COR-L47 (cell line): ENCODE measurements around the gene ZNF831.

ENCODE experiments used
- DNase-seq: peaks from one replicate; lab custom pipeline; 2025; lab: John Stamatoyannopoulos, UW

Gene ZNF831

GRCh38 chr20:59181936-59182335 is 18.3 kb downstream of the ZNF831 start:
- no peak for DNase-seq

GRCh38 chr20:59182401-59183044 is 18.9 kb downstream of the ZNF831 start:
- no peak for DNase-seq

DNA sequence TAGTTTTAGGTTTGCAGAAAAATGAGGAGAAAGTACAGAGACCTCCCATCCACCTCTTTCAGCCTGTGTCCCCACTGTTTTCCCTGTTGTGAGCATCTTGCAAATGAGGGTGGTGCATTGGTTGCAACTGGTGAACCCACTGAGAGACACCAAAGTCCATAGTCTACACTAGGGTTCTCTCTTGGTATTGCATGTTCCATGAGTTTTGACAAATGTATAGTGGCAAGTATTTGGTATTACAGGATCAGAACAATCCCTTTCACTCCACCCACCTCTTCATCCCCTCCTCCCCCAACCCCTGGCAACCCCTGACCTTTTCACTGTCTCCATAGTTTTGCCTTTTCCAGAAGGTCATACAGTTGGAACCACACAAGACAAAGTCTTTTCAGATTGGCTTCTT is 20.1 kb downstream of the ZNF831 start:
- DNase-seq, result no peak

DNA sequence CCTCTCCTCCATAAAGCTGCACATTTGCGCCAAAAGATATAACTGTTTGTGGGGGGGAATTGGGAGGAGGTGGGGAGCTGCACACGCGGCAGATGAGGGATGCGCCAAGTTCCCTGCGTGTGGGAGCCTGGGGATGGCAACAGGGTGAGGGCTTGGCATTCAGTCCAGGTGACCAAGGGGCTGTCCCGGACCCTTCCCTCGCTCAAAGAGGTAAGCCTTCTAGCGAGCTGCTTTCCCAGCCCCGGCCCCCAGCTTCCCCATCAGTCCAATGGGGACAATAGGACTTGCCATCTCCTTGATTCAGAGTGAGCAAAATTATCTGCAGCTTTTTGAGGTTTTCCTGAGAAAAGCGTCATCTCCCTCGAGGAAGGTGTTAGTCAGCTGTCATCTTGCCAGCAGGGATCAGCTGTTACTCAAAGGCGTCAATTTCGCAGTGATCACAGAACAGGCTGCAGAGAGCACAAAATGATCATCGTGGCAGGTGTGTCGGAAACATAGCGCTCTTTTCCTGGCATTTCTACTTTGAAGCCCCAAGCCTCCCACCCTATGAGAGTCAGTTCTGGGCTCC is 21.3 kb downstream of the ZNF831 start:
- DNase-seq, result no peak

DNA sequence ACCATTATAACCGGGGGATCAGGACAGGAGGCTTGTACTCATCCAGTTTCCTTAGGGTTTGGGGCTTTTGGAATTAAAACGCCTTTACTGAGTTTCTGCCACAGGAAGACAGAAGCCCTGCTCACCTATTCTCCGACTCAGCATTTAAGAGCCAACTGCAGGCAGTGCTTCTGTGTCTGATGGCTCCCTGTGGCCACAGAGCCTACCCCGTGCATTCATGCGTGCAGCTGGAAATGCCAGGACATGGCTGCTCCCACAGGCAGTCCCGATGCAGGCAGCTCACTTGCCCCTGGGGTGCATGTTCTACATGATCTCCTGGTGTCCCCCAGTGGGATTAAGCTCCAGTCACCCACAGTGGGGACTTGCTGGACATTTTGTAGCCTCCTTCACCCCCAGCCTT is 22.2 kb downstream of the ZNF831 start:
- DNase-seq, result no peak

GRCh38 chr20:59190466-59190865 is 26.8 kb downstream of the ZNF831 start:
- DNase-seq, result no peak

- DNase-seq, result no peak
Measured at GRCh38 chr20:59191036-59191755, 27.6 kb downstream of the ZNF831 start.

DNA sequence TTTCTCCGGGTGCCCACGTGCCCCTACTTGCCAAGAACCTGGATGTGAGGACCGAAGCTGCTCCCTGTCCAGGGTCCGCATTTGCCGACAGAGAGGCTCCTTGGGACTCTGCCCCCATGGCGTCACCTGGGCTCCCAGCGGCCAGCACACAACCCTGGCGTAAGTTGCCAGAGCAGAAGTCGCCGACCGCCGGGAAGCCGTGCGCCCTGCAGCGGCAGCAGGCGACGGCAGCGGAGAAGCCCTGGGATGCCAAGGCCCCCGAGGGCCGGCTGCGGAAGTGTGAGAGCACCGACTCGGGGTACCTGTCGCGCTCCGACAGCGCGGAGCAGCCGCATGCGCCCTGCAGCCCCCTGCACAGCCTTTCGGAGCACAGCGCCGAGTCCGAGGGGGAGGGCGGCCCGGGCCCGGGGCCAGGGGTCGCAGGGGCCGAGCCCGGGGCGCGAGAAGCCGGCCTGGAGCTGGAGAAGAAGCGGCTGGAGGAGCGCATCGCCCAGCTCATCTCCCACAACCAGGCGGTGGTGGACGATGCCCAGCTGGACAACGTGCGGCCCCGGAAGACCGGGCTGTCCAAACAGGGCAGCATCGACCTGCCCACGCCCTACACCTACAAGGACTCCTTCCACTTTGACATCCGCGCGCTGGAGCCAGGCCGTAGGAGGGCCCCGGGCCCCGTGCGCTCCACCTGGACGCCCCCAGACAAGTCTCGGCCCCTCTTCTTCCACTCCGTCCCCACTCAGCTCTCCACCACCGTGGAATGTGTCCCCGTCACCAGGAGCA is 28.3 kb downstream of the ZNF831 start:
- no peak for DNase-seq

DNA sequence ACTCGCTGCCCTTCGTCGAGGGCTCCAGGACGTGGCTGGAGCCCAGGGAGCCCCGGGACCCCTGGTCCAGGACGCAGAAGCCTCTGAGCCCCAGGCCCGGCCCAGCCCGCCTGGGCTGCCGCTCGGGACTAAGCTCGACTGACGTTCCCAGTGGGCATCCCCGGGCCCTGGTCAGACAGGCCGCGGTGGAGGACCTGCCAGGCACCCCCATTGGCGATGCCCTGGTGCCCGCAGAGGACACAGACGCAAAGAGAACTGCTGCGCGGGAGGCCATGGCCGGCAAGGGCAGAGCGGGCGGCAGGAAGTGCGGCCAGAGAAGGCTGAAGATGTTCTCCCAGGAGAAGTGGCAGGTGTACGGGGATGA is 28.9 kb downstream of the ZNF831 start:
- no peak for DNase-seq

GRCh38 chr20:59193325-59193724 is 29.7 kb downstream of the ZNF831 start:
- no peak for DNase-seq

DNA sequence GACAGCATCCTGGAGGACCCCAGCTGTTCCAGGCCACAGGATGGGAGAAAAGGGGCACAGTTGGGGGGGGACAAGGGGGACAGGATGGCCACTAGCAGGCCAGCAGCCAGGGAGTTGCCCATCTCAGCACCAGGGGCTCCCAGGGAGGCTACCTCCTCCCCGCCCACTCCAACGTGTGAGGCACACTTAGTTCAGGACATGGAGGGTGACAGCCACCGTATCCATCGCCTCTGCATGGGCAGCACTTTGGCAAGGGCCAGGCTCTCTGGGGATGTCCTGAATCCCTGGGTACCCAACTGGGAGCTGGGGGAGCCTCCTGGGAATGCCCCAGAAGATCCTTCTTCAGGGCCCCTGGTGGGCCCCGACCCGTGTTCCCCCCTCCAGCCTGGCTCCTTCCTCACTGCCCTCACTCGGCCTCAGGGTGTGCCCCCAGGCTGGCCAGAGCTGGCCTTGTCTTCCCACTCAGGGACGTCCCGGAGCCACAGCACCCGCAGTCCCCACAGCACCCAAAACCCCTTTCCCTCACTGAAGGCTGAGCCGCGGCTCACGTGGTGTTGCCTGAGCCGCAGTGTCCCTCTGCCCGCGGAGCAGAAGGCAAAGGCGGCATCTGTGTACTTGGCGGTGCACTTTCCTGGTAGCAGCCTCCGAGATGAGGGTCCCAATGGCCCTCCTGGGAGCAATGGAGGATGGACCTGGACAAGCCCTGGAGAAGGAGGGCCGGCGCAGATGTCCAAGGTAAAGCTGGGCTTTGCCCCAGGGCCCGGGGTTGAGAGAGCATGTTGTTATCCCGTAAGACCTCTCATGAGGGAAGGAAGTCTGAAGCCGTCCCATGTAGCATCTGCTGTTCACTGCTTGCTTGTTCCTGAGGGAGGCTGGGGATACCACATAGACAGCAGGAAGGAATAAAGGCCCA is 30.7 kb downstream of the ZNF831 start:
- no peak for DNase-seq

DNA sequence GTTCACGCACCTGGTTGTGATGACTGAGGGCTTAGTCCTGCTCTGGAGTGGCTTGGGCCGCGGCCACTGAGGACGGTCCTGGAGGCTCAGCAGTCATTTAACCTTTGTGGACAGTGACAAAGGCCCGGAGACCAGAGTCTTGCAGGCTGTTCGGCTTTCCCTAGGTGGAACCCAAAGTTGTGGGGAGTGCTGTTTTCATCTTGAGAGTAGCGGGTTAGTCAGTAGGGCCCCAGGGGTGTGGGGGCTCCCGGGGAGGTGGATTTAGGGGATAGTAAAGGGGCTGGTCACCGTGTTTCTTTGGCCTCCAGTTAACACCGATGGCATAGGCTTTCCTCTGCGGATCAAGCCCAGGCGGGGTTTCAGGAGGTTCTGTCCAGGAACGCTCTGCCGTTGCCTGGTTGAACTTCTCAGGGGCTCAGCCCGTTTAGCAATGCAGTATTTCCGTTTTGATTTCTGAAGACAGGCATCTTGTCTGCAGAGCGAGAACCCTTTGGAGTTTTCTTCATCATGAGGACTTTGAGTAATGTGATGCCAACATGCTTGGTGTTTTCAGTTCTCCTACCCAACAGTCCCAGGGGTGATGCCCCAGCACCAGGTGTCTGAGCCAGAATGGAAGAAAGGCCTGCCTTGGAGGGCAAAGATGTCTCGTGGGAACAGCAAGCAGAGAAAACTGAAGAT is 31.8 kb downstream of the ZNF831 start:
- DNase-seq, result no peak

GRCh38 chr20:59204165-59204894 is 40.7 kb downstream of the ZNF831 start:
- DNase-seq, result no peak

GRCh38 chr20:59205044-59205443 is 41.4 kb downstream of the ZNF831 start:
- DNase-seq, result no peak

- DNase-seq, result no peak
Measured at GRCh38 chr20:59207235-59207634, 43.6 kb downstream of the ZNF831 start.

DNA sequence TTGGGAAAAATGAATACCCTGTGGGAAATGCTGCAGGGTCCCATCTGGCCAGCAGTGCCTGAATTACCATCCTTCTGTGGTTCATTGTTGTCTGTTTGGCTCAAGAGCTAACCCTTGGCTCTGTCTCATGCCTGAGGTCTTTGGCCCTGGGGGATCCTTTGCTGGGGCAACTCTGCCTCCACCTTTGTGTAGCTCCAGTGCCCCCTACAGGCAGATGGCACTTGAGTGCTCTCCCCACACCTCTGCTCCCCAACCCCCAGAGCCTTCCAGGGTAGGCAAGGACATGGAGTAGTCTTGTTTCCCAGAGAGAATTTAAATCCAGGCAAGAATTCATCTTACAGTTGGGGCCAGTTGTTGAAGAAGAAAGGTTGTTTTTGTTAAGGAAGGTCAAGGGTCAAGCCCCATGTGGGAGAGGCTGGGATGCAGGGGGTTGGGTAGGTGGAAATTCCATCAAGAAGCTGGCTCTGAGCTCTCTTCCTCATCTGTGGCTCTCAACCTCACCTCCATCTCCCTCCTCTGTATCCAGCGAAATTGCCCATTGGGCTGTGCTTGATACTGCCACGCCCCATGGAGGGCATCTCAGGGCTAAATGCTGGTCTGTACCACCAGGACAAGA is 44.2 kb downstream of the ZNF831 start:
- peak; percentile 26 for DNase-seq

DNA sequence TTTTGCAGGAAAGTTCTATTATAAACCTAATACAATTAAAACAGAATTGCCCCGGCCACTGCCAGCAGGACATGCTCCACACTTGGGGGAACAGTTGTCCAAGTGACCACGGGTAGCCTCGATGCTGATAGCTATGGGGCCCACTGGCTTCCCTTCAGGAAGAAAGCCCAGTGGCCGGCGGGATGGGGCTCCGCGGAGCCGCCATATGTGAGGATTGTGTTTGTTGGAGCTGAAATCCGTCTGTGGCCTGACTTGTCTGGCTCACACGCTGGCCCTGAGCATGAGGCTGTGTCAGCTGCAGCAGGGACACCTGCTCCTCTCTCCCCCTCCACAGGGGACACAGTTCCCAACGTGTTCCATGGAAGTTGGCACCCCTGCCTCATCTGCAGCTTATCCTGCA is 46.6 kb downstream of the ZNF831 start:
- no peak for DNase-seq

GRCh38 chr20:59211208-59211765 is 47.7 kb downstream of the ZNF831 start:
- DNase-seq, result no peak

DNA sequence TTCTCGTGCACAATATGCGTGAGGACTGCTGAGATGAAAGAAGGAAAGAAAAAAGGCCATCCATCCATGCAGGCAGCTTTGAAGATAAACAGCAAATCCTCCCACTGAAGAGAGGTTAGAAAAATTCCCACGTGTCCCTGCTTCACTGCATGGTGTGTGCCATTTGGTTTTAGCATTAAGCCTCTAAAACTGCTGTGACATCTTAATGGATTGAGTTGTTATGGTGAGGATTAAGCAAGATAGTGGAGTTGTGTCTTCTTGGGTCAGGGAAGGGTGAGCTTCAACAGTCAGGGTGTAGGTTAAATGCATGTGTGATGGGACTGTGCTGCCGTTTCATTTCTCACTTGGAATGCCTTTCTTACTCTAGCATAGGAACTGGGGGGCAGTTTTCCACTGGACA is 50.5 kb downstream of the ZNF831 start:
- DNase-seq, result no peak
